Retina (tissue), 1 donor: ENCODE results near the gene TNFRSF19.

ENCODE experiments used
- DNase-seq: peaks from one replicate; pipeline ENCODE4 v3.0.0-alpha.2; 2016

TNFRSF19 gene

DNA sequence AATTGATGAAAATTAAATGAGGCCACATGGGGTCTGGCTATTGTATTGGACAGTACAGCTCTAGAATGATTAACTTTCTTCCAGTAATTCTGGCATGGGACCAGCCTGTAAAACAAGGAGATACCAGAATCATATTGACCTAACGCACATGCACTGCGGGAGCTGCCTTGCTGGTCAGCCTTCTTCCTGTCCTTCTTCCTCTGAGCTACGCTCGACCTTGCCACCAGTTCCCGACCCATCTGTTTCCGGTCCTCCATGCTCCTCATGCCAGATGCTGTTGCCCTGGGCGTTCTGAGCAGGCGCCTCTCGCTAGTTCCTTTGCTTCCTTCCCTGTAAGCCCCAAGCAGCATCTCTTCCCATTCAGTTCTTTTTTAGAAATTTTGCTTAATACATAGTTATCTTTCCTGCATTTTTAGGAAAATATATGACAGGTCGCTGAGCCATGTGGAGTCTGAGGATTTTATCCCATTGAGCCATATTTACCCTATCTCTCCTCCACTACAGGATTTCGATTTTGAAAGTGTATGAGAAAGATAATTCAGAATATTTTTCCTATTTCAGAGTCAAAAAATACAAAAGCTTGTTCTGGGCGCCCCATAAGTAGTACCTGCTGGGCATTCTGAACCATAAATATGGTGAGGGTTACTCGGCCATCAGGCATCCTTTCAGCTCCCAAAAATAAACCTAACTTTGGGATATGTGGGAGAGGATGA, 38.6 kb downstream of the TNFRSF19 start:
- DNase-seq, result no peak

DNA sequence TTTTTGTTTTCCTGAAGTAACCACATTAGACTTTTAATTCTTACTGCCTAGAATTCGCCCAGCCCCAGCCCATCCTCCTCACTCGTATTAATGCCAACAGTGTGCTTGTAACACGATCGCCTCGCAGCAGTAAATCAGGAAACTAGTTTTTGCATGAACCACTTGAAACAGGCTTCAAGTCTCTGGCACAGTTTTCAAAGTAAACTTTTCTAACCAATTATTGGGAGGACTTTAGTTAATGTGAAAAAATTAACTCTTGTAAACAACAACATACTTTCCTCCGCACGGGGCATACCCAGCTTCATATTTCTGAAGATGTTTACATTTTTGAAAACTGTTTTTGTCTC, 39.2 kb downstream of the TNFRSF19 start:
- DNase-seq, result no peak

DNA sequence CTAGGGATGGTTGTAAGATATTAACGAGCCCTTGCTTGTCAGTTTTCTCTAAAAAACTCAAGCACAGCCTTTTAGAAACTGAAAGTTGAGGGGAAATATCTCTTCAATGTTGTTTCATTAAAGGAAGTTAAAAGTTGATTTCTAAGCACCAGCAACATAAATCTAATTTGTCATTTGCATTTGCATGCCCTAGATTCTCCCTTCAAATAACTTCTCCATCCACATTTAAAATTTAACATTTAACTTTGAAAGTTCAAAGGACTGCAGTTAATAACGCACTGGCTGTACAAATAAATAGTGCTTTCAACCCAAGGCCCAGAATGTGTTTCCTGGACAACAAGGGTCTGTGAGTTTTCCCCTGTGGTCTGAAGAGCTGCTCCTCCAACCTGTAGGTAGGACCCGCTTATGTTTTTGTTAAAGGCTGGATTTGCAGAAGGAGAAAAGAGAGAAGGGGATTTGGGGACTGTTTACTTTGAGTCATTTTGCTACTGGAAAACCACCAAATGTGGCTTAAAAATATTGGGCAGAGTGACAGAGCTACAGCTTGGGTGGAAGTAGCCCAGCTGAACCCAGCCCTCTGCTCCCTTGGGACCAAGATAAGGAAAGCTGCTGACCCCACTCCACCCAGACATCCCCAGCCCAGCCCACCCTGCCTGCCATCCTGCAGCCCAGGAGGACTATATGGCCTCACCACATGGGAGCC, 39.8 kb downstream of the TNFRSF19 start:
- DNase-seq, result no peak

DNA sequence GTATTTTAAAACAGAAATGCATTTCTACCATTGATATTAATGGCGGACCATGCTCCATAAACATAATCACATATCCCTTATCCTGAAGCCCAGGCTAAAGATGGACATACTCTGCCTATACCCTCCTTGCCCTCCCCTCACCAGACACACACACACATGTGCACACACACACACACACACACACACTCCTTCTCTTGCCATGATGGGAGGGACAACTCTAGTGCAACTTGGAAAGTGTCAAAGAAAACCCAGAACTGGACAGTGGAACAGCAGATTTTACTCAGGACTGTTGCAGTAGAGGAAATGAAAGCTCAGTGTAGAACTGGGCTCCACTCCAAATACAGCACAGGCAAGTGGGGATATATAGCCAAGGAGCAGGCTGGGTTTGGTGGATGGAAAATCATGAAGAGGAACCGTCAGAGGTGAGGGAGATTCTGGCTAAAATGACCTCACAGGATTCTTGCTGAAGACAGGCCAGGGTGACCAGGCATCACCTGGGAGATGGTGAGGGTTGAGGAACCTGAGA, 40.8 kb downstream of the TNFRSF19 start:
- DNase-seq, result no peak

DNA sequence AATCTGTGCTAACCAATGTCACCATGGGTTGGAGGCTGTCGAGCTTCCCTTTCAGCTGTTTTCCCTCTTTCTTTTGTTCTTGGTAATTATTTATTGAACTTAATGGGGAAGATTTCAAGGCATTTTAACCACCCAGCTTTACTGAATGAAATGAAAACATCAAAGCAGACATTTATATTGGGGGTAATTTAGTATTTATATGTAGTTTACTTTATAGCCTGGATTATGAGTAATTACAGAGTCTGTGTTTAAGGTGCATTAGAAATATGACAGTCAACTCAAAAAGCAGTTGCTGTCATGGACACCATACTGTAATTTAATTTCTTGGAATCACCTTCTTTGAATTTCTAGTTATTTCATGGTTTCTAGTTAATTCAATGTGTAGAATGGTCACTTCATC, 42.0 kb downstream of the TNFRSF19 start:
- no peak for DNase-seq

DNA sequence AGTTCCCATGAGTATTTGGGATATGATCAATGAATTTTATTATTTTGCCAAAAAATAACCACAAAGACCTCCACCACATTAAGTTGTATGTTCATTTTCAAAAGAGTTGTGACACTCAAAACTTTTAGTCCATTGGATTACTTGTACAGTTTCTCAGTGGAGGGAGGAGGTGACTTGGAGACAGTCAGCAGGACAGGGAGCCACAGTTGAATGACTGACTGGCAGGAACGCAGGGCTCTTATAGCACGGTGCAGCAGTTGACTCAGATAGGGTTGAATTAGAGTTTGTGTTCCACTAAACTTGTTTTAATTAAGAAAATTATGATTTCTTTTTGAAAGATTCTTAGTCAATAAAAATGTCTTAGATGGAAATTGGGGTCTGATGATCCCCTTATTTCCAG, 42.5 kb downstream of the TNFRSF19 start:
- no peak for DNase-seq

DNA sequence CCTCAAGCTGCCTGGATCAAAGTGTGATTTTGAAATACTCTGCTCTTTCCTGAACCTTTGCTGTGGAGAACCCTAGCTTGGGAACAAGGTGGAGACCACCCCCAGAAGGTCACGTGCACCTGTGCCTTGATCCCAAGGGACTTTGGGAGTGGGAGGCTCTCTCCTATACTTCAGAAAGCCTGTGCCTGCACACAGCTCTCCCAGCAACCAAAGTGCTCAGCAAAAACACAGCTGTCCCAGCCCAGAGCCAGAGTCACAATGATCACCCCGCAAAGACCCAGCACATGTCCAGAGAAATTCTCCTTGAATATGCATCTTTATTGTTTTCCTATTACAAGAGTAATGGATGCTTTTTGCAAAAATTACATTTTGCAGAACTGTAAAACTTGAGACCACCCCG, 43.4 kb downstream of the TNFRSF19 start:
- no peak for DNase-seq

DNA sequence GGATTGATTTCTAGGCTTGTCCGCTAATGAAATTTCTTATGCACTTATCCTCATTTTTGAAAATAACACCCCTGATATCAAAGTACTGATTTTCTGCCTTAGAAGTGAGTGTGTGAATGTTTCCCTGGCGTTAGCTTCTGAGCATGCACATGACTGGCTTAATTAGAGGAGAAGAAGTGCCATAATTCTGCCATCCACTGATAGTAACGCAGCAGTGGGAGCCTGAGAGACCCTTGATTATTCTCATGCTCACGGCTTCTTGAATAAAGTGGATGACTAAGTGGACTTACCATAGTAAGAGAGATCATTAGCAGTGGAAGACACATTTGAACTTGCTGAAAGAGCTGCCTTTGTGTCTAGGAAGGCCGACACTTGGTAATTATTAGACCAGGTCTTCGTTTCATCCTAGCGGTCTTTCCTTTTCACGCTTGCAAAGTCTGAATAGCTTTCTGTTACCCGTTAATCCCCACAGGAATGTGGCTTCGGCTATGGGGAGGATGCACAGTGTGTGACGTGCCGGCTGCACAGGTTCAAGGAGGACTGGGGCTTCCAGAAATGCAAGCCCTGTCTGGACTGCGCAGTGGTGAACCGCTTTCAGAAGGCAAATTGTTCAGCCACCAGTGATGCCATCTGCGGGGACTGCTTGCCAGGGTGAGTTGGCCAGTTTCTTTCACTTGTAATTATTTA, 45.3 kb downstream of the TNFRSF19 start:
- DNase-seq, result peak; percentile 61

DNA sequence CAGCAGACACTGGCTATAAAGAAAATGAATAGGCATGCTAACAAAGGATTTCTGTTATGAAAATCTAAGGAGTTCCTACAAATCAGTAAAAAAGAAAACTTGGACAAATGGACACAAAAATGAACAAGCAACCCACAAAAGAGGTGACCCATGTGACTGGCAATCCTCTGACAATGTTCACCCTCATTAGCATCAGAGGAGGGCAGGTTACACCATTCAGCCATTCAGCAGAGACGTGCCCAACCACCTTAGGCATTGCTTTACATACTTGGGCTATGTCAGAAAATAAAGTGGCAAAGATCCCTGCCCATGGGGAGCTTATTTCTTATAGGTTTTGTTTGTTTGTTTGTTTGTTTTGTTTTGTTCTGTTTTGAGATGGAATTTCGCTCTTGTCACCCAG, 46.0 kb downstream of the TNFRSF19 start:
- no peak for DNase-seq

DNA sequence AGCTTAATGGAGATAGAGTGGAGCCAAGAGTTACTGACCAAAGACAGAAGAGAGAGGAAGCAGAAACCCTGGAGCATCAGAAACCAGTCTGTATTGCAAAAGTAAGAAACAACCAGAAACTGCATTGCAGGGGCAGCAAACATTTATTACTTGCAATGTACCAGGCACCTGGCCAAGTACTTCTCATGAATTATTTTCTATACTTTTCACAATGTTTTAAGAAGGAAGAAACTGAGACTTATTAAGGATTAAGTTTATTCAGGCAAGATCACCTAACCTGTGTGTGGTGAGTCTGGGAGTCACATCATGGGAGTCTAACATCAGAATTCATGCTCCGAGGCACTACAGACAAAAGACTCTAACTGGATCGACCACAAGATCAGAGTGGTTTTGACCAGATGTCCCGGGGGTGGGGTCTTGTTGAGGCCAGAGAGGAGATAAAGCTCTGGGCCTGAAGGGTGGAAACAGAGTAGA, 47.4 kb downstream of the TNFRSF19 start:
- DNase-seq, result no peak

DNA sequence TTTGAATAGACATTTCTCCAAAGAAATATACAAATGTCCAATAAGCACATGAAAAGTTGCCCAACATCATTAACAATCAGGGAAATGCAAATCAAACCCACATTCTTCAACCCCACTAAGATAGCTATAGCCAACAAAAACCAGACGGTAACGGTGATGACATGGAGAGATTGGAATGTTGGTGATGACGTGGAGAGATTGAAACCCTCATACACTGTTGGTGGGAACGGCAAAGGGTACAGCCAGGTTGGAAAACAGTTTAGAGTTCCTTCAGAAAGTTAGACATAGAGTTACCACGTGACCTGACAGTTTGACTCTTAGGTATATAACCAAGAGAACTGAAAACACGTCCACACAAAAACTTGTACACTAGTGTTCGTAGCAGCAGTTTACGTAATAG, 48.1 kb downstream of the TNFRSF19 start:
- no peak for DNase-seq

DNA sequence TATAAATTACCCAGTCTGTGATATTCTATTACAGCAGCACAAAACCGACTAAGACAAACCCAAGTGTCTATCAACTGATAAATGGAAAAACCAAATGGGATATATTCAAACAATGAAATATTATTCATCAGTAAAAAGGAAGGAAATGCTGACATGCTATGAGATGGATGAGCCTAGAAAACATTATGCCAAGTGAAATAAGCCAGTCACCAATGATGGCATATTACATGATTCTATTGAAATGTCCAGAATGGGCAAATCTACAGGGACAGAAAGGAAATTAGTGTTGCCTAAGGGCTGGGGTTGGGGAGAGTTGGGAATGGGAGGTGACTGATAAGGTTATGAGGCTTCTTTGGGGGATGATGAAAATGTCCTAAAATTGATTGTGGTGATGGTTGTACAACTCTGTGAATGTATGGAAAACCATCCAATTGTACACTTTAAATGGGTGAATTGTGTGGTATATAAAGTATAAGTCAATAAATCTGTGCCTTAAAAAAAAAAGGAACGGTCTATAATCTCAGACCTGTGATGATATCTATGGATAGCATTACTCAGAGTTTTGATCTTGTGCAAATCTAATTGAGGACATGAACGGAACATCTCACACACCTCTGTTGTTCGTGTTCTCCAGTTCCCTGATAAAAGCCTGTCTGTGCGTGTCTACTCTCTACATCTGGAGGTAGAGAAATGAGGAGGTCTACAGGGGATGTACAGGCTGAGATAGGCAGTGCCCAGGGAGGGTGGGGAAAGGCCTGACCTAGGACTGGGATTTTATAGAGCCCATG, 49.0 kb downstream of the TNFRSF19 start:
- DNase-seq, result no peak

DNA sequence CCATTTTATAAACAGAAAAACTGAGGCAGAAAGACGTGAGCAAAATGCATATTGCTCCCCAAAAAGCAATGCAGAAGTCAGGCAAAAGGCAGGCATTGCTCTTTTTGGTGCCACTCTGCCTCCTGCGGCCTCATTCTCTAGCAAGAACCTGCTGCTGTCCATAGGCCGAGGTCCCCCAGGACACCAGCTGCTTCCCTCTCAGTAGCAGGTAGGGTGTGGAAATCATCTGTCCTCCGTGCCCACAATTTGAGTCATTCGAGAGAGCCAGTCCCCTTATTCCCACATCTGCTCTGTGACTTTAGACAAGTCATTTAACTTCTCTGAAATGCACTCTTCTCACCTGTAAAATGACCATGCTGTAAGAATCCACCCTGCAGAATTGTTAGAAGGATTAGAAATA, 50.0 kb downstream of the TNFRSF19 start:
- no peak for DNase-seq

DNA sequence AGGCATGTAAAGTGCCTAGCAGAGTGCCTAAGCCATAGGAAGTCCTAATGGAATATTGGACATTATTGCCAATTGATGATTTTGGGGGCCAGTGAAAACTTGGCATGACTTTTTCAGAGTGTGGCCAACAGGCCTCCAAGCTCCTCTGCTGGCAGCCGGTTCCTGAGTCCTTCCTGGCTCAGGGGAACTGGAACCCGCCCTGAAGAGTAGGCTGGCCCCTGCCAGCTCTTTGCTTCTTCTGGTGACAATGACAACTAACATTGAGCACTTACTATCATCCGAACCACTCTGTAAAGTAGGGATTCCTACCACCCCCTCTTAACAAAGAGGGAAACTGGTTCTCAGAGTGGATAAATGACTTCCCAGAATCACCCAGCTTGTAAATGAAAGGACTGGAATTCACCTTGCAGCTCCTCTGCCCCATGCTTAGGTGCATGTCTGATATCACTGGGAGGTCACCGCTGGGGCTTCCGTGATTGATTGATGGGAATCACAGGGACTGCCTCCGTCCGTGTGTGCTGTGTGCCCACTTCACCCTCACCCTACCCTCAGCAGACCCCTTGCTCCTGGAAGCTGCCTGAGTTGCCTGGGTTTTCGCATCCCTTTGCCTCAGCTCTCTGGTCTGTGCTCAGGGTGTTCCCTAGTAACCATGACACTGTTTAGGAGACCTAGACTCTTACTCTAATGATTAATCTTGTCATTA, 50.6 kb downstream of the TNFRSF19 start:
- DNase-seq, result no peak

DNA sequence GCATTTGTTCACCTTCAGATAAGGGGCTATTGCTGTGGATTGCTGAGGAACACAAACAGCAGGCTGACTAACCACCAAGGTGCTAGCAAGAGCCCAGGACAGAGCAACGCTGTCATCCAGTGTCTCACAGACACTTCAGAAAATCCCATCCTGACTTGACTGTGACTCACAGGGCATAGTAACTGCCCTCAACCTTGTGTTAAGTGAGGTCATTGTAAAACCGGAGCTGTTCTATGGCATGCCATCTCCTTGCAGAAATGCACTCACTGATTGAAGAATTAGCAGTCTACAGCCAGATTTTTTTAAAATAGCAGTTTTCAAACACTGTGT, 51.1 kb downstream of the TNFRSF19 start:
- DNase-seq, result no peak

DNA sequence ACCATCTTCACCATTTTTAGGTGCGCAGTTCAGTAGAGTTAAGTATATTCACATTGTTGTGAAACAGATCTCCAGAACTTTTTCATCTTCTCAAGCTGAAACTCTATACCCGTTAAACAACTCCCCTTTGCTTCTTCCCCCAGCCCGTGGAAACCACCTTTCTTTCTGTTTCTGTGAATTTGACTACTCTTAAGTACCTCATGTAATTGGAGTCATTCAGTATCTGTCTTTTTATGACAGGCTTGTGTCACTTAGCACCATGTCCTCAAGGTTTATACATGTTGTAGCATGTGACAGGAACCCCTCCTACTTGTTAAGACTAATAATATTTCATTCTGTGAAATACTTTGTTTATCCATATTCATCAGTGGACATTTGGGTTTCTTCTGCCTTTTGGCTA, 52.8 kb downstream of the TNFRSF19 start:
- no peak for DNase-seq

DNA sequence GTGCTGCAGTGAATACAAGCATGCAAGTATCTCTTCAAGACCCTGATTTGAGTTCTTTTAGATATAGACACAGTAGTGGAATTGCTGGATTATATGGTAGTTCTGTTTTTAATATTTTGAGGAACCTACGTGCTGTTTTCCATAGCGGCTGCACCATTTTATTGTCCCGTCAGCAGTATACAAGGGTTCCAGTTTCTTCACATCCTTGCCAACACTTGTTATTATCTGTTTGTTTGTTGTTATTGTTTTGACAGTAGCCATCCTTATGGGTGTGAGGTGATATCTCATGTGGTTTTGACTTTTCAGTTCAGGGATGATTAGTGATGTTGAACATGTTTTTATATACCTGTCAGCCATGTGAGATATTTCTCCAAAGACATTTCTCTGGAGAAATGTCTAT, 53.2 kb downstream of the TNFRSF19 start:
- no peak for DNase-seq

DNA sequence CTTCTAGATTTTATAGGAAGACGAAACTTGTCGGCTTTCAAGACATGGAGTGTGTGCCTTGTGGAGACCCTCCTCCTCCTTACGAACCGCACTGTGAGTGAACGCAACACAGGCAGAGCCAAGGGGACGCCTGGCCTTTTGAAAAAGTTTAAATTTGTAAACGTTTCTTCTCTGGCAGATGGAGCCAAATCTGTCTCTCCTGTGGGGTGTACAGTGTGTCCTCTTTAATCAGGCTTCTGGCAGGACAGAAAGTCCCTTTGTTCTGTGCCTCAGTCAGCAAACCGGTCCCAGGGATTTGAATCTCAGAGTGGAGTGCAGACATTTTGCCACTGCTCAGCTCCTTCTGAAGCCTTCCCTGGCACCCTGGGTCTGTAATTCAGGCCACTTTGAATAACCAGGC, 56.5 kb downstream of the TNFRSF19 start:
- DNase-seq, result no peak

DNA sequence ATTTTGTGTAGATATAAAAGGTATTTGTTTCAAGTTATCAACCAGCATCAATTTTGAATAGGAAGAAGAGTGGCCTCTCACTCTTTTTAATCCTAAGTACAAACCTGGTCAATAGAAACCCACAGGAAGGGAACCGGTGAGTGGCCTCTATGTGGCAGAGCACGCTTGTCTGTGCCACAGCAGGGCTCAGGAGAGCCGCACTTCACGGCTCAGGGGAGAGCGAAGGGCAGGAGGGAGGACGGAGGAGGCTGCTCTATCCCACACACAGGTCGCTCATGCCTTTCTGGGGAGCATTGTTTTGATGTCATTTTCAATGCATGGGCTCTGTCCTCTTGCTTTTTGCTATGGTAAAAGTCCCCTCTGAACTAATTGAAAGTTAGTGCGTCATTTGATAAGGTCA, 57.2 kb downstream of the TNFRSF19 start:
- no peak for DNase-seq

DNA sequence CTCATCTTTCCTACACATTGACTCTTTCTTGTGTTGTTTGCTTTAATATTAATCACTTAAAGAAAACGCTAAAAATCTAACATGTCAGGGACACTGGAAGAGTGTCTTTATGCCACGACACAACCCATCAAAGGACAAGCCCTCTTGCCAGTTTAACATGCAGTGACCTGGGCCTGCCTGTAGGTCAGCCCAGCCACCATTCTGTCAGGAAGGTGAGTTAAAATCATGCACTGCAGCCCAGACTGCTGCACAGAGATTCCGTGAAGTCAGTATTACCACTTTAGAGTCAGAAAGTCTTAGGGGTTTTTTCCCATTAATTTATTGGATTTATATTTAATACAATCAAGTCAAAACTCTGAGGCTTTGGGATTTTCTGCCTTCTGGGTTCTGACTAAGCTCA, 58.0 kb downstream of the TNFRSF19 start:
- DNase-seq, result no peak

DNA sequence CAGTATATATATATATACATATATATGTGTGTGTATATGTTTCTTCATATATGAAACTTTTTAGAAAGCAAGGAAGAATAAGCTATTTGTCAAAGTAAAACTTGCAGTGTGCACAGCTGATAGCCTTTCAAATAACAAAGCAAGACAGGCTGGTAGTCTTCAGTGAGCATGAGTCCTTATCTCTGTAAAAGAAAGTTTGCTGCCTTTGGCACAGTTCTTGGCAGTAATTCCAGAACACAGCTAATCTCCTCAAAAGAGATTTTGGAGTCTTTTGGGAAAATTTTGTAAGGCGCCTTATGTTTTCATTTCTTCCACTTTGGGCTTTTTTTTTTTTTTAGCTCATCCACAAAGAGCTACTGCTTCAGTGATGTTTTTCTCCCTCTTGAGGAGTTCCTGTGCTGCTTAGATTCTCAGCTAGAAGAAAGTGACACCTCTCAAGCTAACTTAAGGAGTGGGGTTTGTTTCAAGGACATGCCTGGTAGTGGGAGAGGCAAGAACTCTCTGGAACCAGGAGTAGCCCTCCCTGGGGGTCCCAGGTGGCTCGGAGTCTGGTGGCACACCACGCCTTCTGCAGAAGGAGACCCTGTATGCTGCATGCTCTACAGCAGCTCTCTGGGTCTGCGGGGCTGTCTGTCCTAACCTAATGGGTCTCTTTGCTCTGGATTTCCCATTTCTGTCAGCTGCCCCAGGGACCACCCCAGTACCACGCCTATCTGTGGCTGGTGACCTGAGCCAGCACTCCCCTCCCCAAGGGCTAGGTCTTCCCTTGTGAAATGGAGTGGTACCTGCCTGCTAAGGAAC, 58.8 kb downstream of the TNFRSF19 start:
- DNase-seq, result no peak
